GM13976 (cell line): Measurements from ENCODE around the gene FGFR2.

Source experiments
- DNase-seq: peaks from one replicate; pipeline ENCODE4 v3.0.0; 2012; ENCODE audit warnings: low spot score
- CTCF ChIP-seq: IDR thresholded peaks from 2 replicates; pipeline ENCODE4 v1.5.1; 2012; ENCODE audit warnings: borderline replicate concordance, mild to moderate bottlenecking; ENCODE audit not compliant: insufficient read depth; ENCODE audit errors: extremely low read depth, missing control alignments, control extremely low read depth
- in situ Hi-C: fragments of 300-500 bp; cut with MboI; formaldehyde crosslinking; loops from one replicate; pipeline ENCODE4 v1.12.0; 2022; ENCODE audit warnings: low sequenced_read_pairs, mixed read lengths, inconsistent platforms; ENCODE audit not compliant: unreplicated experiment

Gene FGFR2

GRCh38 chr10:121618906-121619305, 20.7 kb upstream of the FGFR2 start:
- DNase-seq = no peak
- no peak for TF ChIP-seq CTCF
- in situ Hi-C loops = loop anchor here (25.0 kb wide), 1 partner anchor 657 kb away; no protein-coding TSS in a partner anchor

GRCh38 chr10:121617176-121617575, 18.9 kb upstream of the FGFR2 start:
- no peak for TF ChIP-seq CTCF
- in situ Hi-C loops = loop anchor here (25.0 kb wide), 1 partner anchor 655 kb away; no protein-coding TSS in a partner anchor
- no peak for DNase-seq

- no peak for DNase-seq
- in situ Hi-C loops = loop anchor here (25.0 kb wide), 1 partner anchor 654 kb away; no protein-coding TSS in a partner anchor
- TF ChIP-seq CTCF = no peak
These were observed 18.0 kb upstream of the FGFR2 start for GRCh38 chr10:121616291-121616690.

- in situ Hi-C loops = loop anchor here (25.0 kb wide), 1 partner anchor 654 kb away; no protein-coding TSS in a partner anchor
- no peak for TF ChIP-seq CTCF
- no peak for DNase-seq
These were observed 17.6 kb upstream of the FGFR2 start for GRCh38 chr10:121615836-121616235.

GRCh38 chr10:121615435-121615793, 17.2 kb upstream of the FGFR2 start:
- no peak for DNase-seq
- no peak for TF ChIP-seq CTCF

GRCh38 chr10:121614613-121615434, 16.6 kb upstream of the FGFR2 start:
- TF ChIP-seq CTCF = no peak
- in situ Hi-C loops = loop anchor here (25.0 kb wide), 1 partner anchor 653 kb away; no protein-coding TSS in a partner anchor

More at GRCh38 chr10:121615435-121615793, 17.2 kb upstream of the FGFR2 start:
- in situ Hi-C loops = loop anchor here (25.0 kb wide), 1 partner anchor 653 kb away; no protein-coding TSS in a partner anchor

More at GRCh38 chr10:121614613-121615434, 16.6 kb upstream of the FGFR2 start:
- no peak for DNase-seq
